Keratinocyte (primary cell): ENCODE data around the gene SFTPB. TPM values are rescaled to one million over a fixed set of nuclear protein-coding genes. Genes with fewer than 3 reads are reported as not detected.

Source experiments
- DNase-seq: peaks from one replicate; pipeline ENCODE4 v3.0.0-alpha.2; 2011; ENCODE audit warnings: low read depth, missing footprints, low spot score
- FAIRE-seq: peaks from 2 replicates; lab custom pipeline; 2011; peaks lifted over from hg19 to GRCh38; lab: Jason Lieb, UNC
- H2AFZ ChIP-seq: 2 replicates; pipeline ENCODE4 v1.6.0; 2012; ENCODE audit warnings: low read length, control low read depth, inconsistent platforms; ENCODE audit not compliant: control insufficient read depth
- H3K27ac ChIP-seq: 2 replicates; pipeline ENCODE4 v1.5.1; 2011; ENCODE audit warnings: low read length; ENCODE audit not compliant: control insufficient read depth, insufficient read depth
- H3K27me3 ChIP-seq: 3 replicates; pipeline ENCODE4 v1.6.0; 2011; ENCODE audit warnings: low read length; ENCODE audit not compliant: control insufficient read depth, insufficient read depth; ENCODE audit errors: extremely low read depth
- H3K36me3 ChIP-seq, 2 experiments: 2 replicates in 1 of 2; 3 replicates in 1 of 2; pipeline ENCODE4 v1.5.1; 2011; ENCODE audit warnings: low read length in 2 of 2, mild to moderate bottlenecking in 1 of 2; ENCODE audit not compliant: control insufficient read depth in 2 of 2, insufficient read depth in 2 of 2; ENCODE audit errors: extremely low read depth in 1 of 2
- H3K4me1 ChIP-seq: 3 replicates; pipeline ENCODE4 v1.5.1; 2011; ENCODE audit warnings: low read length; ENCODE audit not compliant: control insufficient read depth, insufficient read depth; ENCODE audit errors: extremely low read depth
- H3K4me2 ChIP-seq: 3 replicates; pipeline ENCODE4 v1.6.0; 2011; ENCODE audit warnings: low read depth, low read length; ENCODE audit not compliant: control insufficient read depth, insufficient read depth; ENCODE audit errors: extremely low read depth
- H3K4me3 ChIP-seq, 3 experiments: fragments of 200-600 bp in 1 of 3; sonication (generic) in 1 of 3; 2 replicates in 2 of 3; 3 replicates in 1 of 3; pipeline ENCODE4 v1.5.1; 2011 to 2016; ENCODE audit warnings: low read length in 3 of 3, mild to moderate bottlenecking in 3 of 3, control low read depth in 2 of 3, inconsistent platforms in 1 of 3, low read depth in 1 of 3, mixed read lengths in 1 of 3, mixed run types in 1 of 3, moderate library complexity in 1 of 3; ENCODE audit not compliant: control insufficient read depth in 2 of 3, insufficient read depth in 2 of 3; ENCODE audit errors: extremely low read depth in 1 of 3
- H3K79me2 ChIP-seq: 2 replicates; pipeline ENCODE4 v1.6.0; 2012; ENCODE audit warnings: low read length; ENCODE audit not compliant: control insufficient read depth, insufficient read depth
- H3K9ac ChIP-seq: 3 replicates; pipeline ENCODE4 v1.6.0; 2011; ENCODE audit warnings: low read length; ENCODE audit not compliant: control insufficient read depth, insufficient read depth; ENCODE audit errors: extremely low read depth
- H3K9me1 ChIP-seq: 3 replicates; pipeline ENCODE4 v1.6.0; 2011; ENCODE audit warnings: low read length; ENCODE audit not compliant: control insufficient read depth, insufficient read depth; ENCODE audit errors: extremely low read depth
- H3K9me3 ChIP-seq: 2 replicates; pipeline ENCODE4 v1.5.1; 2012; ENCODE audit warnings: low read depth, low read length; ENCODE audit not compliant: control insufficient read depth
- H4K20me1 ChIP-seq: 3 replicates; pipeline ENCODE4 v1.6.0; 2011; ENCODE audit warnings: low read length; ENCODE audit not compliant: control insufficient read depth, insufficient read depth; ENCODE audit errors: extremely low read depth
- EZH2 ChIP-seq: IDR thresholded peaks from one replicate; pipeline ENCODE4 v1.6.1; 2012; ENCODE audit warnings: inconsistent platforms, mild to moderate bottlenecking, low read length, moderate library complexity
- dilution Hi-C: fragments of 300-500 bp; cut with MboI; formaldehyde crosslinking; loops from one replicate; pipeline ENCODE4 v1.7.0; 2020; ENCODE audit warnings: low sequenced_read_pairs; ENCODE audit not compliant: extremely low pct_ligation_motif_present
- polyA plus RNA-seq, 5 experiments: library from polyadenylated mRNA; depleted of rRNA in 3 of 5; stranded (reverse) in 3 of 5; stranded (forward) in 1 of 5; unstranded in 1 of 5; fragments of >200 nt; gene quantifications; 1 replicate in 1 of 5; 2 replicates in 3 of 5; 3 replicates in 1 of 5; pipeline versions ENCODE4 v1.2.1 to v1.2.3, GENCODE V29; 2011 to 2012; ENCODE audit warnings: missing spikeins in 2 of 5, low read depth in 1 of 5, low replicate concordance in 1 of 5
- TF ChIP-seq, protein P1 (sequence below), 3 experiments: IDR thresholded peaks in 1 of 3; conservative IDR thresholded peaks in 1 of 3; optimal IDR thresholded peaks in 1 of 3; 2 replicates in 2 of 3; 3 replicates in 1 of 3; pipeline versions ENCODE3 to v1.5.1; 2011; ENCODE audit warnings: low read length in 3 of 3, mild to moderate bottlenecking in 3 of 3, moderate library complexity in 2 of 3, control low read depth in 1 of 3, inconsistent platforms in 1 of 3; ENCODE audit not compliant: insufficient read depth in 2 of 3; ENCODE audit errors: extremely low read depth in 1 of 3

The SFTPB gene
- polyA plus RNA-seq, 1 donor (not counting 4 experiments of a cell fraction or from before 2014, with no cell fraction given) = not detected

DNA sequence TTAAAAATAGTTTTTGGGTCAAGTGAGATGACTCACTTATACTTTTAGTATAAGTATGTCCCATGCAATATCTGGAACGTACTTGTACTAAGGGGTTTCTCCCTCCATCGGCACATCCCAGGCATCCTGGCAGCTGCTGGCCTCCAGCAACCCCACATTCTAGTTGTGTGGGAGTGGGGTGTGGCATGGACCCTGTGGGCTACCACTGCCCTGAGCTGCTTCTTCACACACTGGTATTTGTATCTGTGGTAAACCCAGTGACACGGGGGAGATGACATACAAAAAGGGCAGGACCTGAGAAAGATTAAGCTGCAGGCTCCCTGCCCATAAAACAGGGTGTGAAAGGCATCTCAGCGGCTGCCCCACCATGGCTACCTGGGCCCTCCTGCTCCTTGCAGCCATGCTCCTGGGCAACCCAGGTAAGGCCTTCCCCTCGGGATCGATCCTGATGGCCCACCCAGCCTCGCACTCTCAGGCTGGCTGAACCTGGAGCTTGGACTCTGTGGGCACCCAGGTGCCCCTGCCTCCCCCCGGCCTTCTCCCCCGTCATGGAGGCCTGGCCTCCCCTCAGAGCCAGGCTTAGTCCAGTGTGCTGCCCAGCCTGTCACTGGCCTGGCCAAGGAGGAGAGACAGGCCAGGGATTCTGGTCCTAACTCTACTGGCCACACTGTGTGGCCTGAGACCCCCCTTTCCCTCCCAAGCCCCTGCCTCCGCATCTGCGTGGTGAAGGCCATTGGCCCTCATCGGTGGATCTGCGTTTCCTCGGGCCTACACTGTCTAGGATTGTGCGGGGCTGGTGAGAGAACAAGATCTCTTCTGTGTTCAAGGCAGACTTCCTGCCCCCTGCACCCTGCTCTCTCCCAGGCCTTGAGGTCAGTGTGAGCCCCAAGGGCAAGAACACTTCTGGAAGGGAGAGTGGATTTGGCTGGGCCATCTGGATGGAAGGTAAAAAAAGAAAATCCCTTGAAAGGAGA, 26.3 kb upstream of the SFTPB start, which contains the start of gene GNLY:
TSS of gene GNLY (plus strand) at position 307 of the 974 bp plus-strand sequence. CDS start at position 368, 61 bp downstream.
- no peak within 1 kb of the TSS for H2AFZ ChIP-seq
- no peak for TF ChIP-seq EZH2
- TF ChIP-seq, protein P1, sequence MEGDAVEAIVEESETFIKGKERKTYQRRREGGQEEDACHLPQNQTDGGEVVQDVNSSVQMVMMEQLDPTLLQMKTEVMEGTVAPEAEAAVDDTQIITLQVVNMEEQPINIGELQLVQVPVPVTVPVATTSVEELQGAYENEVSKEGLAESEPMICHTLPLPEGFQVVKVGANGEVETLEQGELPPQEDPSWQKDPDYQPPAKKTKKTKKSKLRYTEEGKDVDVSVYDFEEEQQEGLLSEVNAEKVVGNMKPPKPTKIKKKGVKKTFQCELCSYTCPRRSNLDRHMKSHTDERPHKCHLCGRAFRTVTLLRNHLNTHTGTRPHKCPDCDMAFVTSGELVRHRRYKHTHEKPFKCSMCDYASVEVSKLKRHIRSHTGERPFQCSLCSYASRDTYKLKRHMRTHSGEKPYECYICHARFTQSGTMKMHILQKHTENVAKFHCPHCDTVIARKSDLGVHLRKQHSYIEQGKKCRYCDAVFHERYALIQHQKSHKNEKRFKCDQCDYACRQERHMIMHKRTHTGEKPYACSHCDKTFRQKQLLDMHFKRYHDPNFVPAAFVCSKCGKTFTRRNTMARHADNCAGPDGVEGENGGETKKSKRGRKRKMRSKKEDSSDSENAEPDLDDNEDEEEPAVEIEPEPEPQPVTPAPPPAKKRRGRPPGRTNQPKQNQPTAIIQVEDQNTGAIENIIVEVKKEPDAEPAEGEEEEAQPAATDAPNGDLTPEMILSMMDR (optimal IDR thresholded peaks at IDR 0.05 in 1 of 3, IDR thresholded peaks at IDR 0.05 in 1 of 3, conservative IDR thresholded peaks at IDR 0.05 in 1 of 3; ENCODE audit: extremely low read depth in 1 of 3, insufficient read depth in 2 of 3, low read length in 3 of 3) = no peak
- FAIRE-seq (no peak), DNase-seq (no peak)
- no peak within 1 kb of the TSS for H3K4me2 ChIP-seq
- H3K79me2 ChIP-seq = no peaks in the 10 kb centered on the region
- H3K36me3 ChIP-seq = no peaks in the 10 kb centered on the region
- no peaks in the 10 kb centered on the region for H3K9me1 ChIP-seq
- H4K20me1 ChIP-seq = no peaks in the 10 kb centered on the region
- H3K9ac ChIP-seq = no peak within 1 kb of the TSS
- H3K9me3 ChIP-seq = no peaks in the 10 kb centered on the region
- dilution Hi-C loops = no loop called here
- H3K27me3 ChIP-seq = peaks cover 7% of the 10 kb centered on the region
- no peaks in the 10 kb centered on the region for H3K4me1 ChIP-seq
- no peak within 1 kb of the TSS for H3K27ac ChIP-seq
- no peak within 1 kb of the TSS for H3K4me3 ChIP-seq

DNA sequence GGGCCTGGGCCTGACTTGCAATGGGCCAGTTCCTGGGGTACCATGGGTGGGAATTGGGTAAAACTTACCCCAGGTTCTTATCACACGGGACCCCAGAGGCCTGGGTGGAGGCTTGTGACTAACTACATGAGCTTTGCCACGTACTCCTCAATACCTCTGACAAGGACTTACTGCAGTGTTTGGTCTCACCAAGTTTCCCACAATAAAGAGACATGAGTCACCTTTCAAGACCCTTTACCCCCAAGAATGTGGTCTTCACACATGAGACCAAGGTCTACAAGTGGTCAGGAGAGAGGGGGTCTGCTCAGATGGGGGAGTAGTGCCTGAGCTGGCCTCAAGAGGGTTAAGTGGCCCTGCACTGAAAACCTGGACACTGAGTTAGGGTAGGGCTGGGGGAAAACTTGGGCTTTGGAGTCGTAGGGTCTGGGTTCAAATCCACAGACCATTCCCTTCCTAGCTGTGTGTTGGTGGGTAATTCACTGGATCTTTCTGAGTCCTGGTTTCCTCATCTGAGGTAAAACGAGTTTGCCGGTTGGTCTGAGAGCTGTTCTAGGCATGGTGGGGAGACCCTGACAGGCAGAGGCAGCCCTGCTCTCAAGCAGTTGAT, 24.1 kb upstream of the SFTPB start:
- H3K4me2 ChIP-seq = no peak overlapping the region
- H3K4me3 ChIP-seq = no peak overlapping the region
- no peaks in the 10 kb centered on the region for H3K4me1 ChIP-seq
- DNase-seq (no peak), FAIRE-seq (no peak)
- no peaks in the 10 kb centered on the region for H3K9me1 ChIP-seq
- H2AFZ ChIP-seq = no peak overlapping the region
- H3K36me3 ChIP-seq = no peaks in the 10 kb centered on the region
- dilution Hi-C loops = no loop called here
- no peaks in the 10 kb centered on the region for H3K27me3 ChIP-seq
- no peaks in the 10 kb centered on the region for H3K9me3 ChIP-seq
- H3K79me2 ChIP-seq = no peaks in the 10 kb centered on the region
- H4K20me1 ChIP-seq = no peaks in the 10 kb centered on the region
- H3K9ac ChIP-seq = no peak overlapping the region
- no peak overlapping the region for H3K27ac ChIP-seq
- TF ChIP-seq, protein P1 (optimal IDR thresholded peaks at IDR 0.05 in 1 of 3, IDR thresholded peaks at IDR 0.05 in 1 of 3, conservative IDR thresholded peaks at IDR 0.05 in 1 of 3; ENCODE audit: extremely low read depth in 1 of 3, insufficient read depth in 2 of 3, low read length in 3 of 3) = no peak
- TF ChIP-seq EZH2 = no peak
